ENCODE results near the gene PRPSAP2.

PRPSAP2 gene

GRCh38 chr17:18964018-18964351 lies 106.1 kb downstream of the PRPSAP2 start:
- DNase-seq = no peak

GRCh38 chr17:18964550-18964949 lies 106.6 kb downstream of the PRPSAP2 start:
- DNase-seq = no peak

DNA sequence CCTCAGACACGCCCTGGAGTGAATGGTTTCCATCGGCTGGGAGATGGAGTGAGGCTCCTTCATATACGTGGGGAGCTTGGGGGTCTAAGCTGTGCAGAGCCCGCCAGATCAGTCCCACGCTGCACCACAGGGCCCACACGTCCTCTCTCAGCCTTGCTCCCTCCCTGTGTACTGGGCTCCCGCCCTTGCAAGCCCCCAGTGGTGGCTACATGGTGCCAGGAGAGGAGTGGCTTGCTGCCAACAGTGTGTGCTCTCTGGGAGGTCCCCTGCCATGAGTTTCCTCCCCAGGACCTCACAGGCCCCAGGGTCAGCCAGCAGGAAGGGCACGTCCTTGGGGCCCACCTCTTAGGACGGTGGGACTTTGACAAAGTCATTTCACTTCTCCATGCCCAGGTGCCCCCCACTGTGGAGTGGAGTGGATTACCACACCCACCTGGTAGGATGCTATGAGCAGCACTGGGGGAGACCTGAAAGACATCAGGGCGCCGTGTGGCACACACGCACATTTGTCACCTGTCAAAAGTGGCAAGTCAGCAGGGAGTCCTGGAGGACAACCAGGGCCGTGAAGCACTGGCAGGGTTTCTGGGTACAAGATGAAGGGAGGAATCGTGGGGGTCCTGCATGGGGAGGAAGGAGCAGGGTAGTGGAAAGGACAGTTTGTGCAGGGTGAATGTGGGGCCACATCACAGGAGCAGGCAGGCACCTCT lies 107.8 kb downstream of the PRPSAP2 start:
- DNase-seq = no peak

DNA sequence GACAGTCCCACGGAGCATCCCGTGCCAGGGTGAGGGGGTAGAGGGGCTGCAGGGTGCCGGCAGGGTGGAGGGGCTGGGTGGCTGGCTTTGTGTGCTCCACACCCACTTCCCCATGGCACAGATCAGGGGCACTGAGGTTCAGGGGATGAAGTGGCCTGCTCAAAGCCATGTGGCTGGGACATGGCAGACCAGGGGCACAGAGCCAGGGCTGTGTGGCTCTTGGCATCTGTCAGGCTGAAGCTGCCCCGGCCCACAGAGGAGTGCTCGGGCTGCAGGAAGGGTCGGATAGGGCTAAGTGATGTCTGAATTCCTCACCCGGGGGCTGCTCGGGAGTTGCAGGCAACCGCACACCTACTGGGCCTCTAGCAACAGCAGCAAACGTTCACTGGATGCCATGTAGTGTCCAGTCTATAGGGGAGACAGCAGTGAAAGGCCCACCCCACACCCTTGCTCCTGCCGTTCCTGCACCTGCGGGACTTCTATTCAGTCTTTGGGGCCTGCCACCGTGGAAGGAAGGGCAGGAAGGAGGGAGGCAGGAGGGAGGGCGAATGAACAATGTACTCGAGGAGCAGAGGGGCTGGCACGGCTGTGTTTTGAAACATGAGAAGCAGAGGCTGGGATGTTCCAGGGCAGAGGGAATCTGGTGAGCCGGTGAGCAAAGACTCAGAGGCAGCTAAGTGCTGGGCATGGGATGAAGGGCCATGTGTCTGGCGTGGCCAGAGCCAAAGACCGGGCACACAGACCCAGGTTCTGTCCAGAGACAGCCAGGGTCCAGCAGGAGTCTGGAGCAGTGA lies 109.1 kb downstream of the PRPSAP2 start:
- no peak for DNase-seq

GRCh38 chr17:18967916-18968315 lies 110.0 kb downstream of the PRPSAP2 start:
- no peak for DNase-seq

GRCh38 chr17:18968345-18968744 lies 110.4 kb downstream of the PRPSAP2 start:
- DNase-seq = no peak

DNA sequence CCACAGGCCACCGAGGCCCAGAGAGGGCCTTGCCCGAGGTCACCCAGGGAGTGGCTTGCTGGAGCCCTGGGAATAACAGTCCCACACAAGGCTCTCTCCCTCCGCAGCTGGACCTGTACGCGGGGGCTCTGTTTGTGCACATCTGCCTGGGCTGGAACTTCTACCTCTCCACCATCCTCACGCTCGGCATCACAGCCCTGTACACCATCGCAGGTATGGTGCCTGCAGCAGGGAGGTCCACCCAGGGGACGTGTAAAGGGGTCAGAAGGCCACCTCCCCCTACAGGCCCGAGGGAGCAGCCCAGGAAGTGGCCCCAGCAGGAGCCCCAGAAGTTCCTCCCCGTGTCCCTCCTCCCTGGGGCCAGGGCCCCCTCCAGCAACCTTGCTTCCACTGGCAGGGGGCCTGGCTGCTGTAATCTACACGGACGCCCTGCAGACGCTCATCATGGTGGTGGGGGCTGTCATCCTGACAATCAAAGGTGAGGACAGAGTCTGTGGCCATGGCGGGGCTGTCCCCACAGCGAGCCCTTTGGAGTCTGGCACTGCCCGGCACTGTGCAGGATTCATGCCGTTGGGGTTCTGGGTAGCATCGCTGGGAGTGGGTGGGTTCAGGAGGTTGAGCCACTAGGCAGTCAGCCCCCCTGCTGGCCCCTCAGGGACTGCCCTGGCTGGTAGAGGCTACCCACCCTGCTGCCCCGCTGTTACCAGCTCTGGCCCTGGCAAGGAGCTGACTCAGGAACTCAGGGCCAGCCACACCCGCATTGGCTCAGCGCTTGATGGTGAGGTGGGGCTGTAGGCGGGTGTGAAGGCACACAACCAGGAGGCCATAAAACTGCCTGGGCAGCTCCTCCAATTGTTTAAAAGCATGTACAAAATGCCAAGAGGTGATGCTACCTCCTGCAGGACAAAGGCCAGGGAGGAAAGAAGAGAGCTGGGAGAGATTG lies 111.3 kb downstream of the PRPSAP2 start:
- peak; percentile 54 for DNase-seq

DNA sequence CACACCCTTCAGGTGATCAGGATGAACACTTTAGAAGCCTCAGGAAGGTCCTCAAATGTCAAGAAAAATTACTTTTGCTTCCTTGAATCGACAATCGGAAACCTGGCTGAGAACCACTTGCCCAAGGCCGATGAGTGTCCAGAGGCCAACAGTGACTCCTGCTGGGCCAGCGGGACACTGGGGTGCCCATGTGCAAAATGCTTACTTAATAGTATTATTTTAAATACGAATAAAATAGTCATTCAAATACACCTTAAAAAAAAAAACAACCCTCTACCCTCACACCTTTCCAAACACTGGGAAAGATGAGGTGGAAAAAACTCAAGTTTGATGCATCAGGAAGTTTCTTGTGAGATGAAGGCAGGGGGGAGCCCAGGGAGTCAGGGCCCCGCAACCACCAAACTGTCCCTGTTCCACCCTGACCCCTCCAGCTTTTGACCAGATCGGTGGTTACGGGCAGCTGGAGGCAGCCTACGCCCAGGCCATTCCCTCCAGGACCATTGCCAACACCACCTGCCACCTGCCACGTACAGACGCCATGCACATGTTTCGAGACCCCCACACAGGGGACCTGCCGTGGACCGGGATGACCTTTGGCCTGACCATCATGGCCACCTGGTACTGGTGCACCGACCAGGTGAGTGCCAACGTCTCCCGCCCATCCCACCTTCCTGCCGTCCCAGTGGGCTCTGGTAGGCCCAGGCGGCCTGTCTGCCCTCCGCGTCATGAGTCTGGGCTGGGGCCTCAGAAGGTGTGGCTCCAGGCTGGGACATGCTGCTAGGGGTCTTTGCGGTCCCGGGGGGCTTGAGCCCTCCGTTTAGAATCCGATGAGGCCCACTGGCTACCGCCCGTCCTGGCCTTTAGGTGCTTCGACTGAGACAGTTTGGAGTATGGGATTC lies 112.9 kb downstream of the PRPSAP2 start:
- no peak for DNase-seq

DNA sequence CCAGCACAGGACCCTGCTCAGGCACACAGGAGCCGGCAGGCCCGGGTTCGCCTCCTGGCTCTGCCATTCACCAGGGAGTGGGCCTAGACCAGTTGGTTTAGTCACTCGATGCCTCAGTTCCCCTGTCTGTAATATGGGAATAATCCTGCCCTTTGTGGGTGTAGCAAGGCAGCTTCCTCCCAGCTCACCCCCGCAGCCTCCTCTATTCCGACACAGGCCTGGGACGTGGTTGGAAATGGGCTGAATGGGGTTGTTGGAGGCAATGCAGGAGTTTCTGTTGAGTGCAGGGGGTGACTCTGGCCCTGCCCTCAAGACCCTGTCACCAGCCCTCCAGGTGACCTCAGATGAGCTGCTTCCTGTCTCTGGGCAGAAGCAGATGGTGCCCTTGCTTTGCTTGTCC lies 113.9 kb downstream of the PRPSAP2 start:
- no peak for DNase-seq

DNA sequence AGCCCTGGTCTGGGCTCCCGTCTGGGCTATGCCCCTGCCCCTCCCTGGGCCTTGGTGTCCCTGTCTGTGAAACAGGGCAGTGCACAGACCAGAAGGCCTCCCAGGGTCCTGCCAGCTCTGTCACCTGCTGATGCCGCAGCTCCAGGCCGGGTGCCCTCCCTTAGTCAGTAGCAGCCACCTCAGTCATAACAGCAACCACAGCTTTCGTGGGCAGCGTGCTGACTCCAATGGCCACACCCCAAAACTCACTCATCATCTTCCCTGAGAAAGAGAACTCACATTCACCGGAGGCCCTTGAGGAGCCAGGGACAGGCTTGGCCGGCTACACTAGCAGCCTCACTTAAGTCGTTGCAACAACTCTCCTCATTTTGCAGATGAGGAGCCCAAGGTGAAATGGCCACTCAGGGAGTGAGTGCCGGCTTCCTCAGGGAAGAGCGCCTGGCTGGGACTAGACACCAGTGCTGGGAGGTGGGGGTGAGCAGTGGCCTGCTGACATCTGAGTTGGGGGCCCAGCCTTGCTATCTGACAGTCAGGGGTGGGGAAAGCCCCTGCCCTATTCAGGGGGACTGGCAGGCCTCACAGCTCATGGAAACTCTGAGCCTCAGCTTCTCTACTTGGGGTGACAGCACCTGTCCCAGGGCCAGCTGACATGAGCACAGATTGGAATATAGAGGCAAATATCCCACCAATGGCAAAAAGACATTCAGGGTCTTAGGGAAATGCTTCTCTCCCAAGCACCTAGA lies 116.6 kb downstream of the PRPSAP2 start:
- no peak for DNase-seq

DNA sequence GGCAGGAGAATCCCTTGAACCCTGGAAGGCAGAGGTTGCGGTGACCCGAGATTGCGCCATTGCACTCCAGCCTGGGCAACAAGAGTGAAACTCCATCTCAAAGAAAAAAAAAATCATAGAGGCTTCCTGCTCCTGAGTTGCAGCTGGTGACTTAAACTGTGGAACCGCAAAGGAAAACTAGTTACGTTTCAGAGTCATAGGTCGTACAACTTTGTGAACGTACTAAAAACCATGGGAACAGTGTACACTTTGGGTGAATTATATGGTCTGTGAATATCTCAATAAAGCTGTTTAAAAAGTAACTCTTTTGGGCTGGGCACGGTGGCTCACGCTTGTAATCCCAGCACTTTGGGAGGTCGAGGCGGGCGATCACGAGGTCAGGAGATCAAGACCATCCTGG lies 117.7 kb downstream of the PRPSAP2 start:
- no peak for DNase-seq

- no peak for DNase-seq
Observed at GRCh38 chr17:18976201-18976600, 118.3 kb downstream of the PRPSAP2 start.

GRCh38 chr17:18977021-18977420 lies 119.1 kb downstream of the PRPSAP2 start:
- no peak for DNase-seq

GRCh38 chr17:18977646-18978045 lies 119.7 kb downstream of the PRPSAP2 start:
- no peak for DNase-seq

DNA sequence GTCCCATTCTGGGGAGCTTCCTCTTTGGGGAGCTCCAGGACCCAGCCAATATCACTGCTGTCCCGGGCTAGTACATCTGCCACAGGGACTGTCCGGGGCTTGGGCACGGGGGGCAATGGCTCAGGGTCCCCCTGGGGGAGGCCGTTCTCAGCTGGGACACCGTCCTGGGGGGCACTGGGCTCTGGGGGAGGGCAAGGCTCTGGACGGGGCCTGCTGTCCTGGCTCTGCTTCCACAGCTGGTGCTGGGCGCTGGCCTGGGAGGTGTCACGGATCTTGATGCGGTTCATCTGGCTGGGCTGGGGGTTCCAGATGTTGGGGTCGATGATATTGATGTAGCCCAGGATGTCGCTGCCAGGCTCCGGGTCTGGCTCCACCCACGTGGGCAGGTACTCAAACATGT lies 120.1 kb downstream of the PRPSAP2 start:
- DNase-seq = no peak

DNA sequence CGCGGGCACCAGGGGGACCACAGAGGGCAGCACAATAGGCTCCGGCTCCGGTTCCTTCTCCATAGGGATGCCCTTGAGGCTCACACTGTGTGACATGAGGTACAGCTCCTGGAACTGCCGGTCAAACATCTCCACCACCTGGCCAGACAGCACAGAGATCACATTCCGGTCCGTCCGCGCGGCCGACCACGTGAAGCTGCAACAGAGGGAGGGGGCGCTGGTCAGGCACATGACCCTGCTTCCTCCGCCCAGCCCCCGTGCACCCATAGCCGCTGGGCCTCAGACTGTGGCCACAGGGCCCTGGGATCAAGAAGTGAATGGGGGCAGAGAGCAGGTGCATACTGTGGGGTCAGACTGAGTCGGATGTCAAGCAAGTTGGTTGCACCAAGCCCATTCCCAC lies 120.7 kb downstream of the PRPSAP2 start:
- no peak for DNase-seq
